CD4-positive, alpha-beta T cell (primary cell): ENCODE results near the gene LIMK2. TPM values are rescaled to one million over a fixed set of nuclear protein-coding genes. Genes with fewer than 3 reads are reported as not detected.
A peak's percentile ranks its signal among the peaks of the same experiment; 100 is the strongest.

Experiments
- ATAC-seq: fragments of 200-7000 bp; cut with Tn5 transposase; one replicate; pipeline ENCODE4 v1.10.0; 2022; ENCODE audit warnings: mild to moderate bottlenecking; ENCODE audit not compliant: poor library complexity
- CTCF ChIA-PET: fragments of 350-600 bp; sonication (Branson Sonifier 250); formaldehyde crosslinking; loops from one replicate; lab custom pipeline; 2021; ENCODE audit warnings: antibody characterized with exemption, inconsistent platforms; lab: Charles Lee
- POLR2A ChIA-PET: fragments of 350-600 bp; sonication (Branson Sonifier 250); formaldehyde crosslinking; loops from one replicate; lab custom pipeline; 2021; ENCODE audit warnings: antibody characterized with exemption, inconsistent platforms; lab: Charles Lee
- DNase-seq, 14 experiments: peaks; one replicate each; pipeline ENCODE4 v3.0.0-alpha.2; 2013 to 2020; ENCODE audit warnings: mixed read lengths in 2 of 14
- H3K27ac ChIP-seq, 2 donors: one replicate each; pipeline versions ENCODE4 v1.5.1 to v1.7.0; 2013; ENCODE audit warnings: low read length in 2 of 2, low read depth in 1 of 2, mild to moderate bottlenecking in 1 of 2
- H3K27me3 ChIP-seq, 2 experiments: 1 replicate in 1 of 2; 2 replicates in 1 of 2; pipeline versions ENCODE4 v1.6.1 to v1.7.0; 2013; ENCODE audit warnings: low read length in 2 of 2, control low read depth in 1 of 2, mild to moderate bottlenecking in 1 of 2, moderate library complexity in 1 of 2; ENCODE audit not compliant: insufficient read depth in 2 of 2, control insufficient read depth in 1 of 2
- H3K36me3 ChIP-seq: one replicate; pipeline ENCODE4 v1.6.1; 2013; ENCODE audit warnings: low read length, control low read depth; ENCODE audit not compliant: insufficient read depth
- H3K4me1 ChIP-seq: one replicate; pipeline ENCODE4 v1.6.1; 2013; ENCODE audit warnings: low read length, control low read depth; ENCODE audit not compliant: insufficient read depth
- H3K4me3 ChIP-seq: one replicate; pipeline ENCODE4 v1.5.1; 2013; ENCODE audit warnings: mild to moderate bottlenecking, low read length, moderate library complexity
- H3K9me3 ChIP-seq, 2 experiments: 1 replicate in 1 of 2; 2 replicates in 1 of 2; pipeline versions ENCODE4 v1.6.1 to v1.7.0; 2013; ENCODE audit warnings: low read length in 2 of 2, mild to moderate bottlenecking in 2 of 2, control low read depth in 1 of 2, moderate library complexity in 1 of 2; ENCODE audit not compliant: control insufficient read depth in 1 of 2, insufficient read depth in 1 of 2
- H3K27ac Mint-ChIP-seq: one replicate; pipeline ENCODE4 v1.8.0; 2020; ENCODE audit warnings: mixed read lengths
- H3K27me3 Mint-ChIP-seq: one replicate; pipeline ENCODE4 v1.8.0; 2021; ENCODE audit warnings: mixed read lengths
- H3K36me3 Mint-ChIP-seq: one replicate; pipeline ENCODE4 v1.8.0; 2021; ENCODE audit warnings: low read depth, mixed read lengths
- H3K4me1 Mint-ChIP-seq: one replicate; pipeline ENCODE4 v1.8.0; 2021; ENCODE audit warnings: low read depth, mixed read lengths
- H3K4me3 Mint-ChIP-seq: one replicate; pipeline ENCODE4 v1.8.0; 2020; ENCODE audit warnings: mild to moderate bottlenecking, mixed read lengths
- H3K9me3 Mint-ChIP-seq: one replicate; pipeline ENCODE4 v1.8.0; 2020; ENCODE audit warnings: mixed read lengths
- intact Hi-C, 2 experiments: fragments of 100-400 bp; cut with DNase I in 1 of 2; cut with micrococcal nuclease in 1 of 2; formaldehyde crosslinking; loops; one replicate each; pipeline versions ENCODE4 v1.15.1 to v1.9.0; 2023 to 2025; cut with DNase I, micrococcal nuclease
- total RNA-seq, 174 experiments: library from RNA in 2 of 174; stranded (reverse) in 2 of 174; gene quantifications; one replicate each; pipeline ENCODE4 v1.2.3 and lab custom pipeline; 2021 to 2026
- TF ChIP-seq, protein P1 (sequence below): fragments of 200-600 bp; IDR thresholded peaks from one replicate; pipeline ENCODE4 v1.8.0; 2022; ENCODE audit warnings: antibody characterized with exemption, mild to moderate bottlenecking

The LIMK2 gene
- total RNA-seq, 2 experiments from 2014 or later = 13.1 to 14.6 TPM

DNA sequence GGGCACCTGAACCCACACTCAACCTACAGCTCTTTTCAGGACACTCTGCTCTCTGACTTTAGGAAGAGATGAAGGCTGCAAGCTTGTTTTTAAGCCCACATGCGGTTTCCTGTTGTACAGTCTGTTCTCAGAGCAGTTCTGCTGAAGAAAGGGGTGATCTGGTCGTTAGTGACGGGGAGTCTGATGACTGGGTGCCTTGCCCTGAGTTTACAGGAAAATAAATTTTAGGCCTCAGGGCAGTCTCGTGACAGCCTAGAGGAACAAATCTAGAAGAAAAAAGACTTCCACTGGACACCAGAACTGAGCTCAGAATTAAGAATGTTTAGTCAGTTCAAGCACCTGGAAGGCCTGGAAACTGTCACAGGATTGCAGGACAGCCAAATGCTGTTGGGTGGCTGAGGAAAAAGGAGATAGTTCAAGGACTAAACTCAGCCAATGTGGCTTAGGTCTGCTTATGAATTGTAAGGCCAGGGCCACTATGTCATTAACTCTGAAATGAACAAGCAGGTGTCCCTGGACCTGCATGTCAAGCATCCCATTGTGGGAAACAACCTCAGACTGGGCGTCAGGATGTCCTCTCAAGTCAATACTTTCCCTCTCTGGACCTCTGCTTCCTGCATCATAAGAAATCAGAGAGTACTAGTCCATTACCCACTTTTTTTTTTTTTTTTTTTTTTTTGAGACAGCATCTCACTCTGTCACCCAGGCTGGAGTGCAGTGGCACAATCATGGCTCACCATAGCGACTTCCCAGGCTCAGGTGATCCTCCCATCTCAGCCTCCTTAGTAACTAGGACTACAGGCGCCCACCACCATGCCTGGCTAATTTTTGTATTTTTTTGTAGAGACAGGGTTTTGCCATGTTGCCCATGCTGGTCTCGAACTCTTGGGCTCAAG lies 74.5 kb downstream of the LIMK2 start:
- H3K9me3 ChIP-seq = no peaks in the 10 kb centered on the region
- Mint-ChIP-seq H3K27me3 (no peaks in the 10 kb centered on the region), H3K9me3 (no peaks in the 10 kb centered on the region), H3K27ac (peak overlapping the region; percentile 98), H3K36me3 (peaks cover 100% of the 10 kb centered on the region), H3K4me3 (peak overlapping the region; percentile 94), H3K4me1 (peaks cover 91% of the 10 kb centered on the region)
- no peaks in the 10 kb centered on the region for H3K27me3 ChIP-seq
- CTCF ChIA-PET = interaction anchor here (2.1 to 2.2 kb wide), 2 partner anchors 14 to 27 kb away, joined by 11 to 15 read pairs; no protein-coding TSS in a partner anchor
- peaks cover 83% of the 10 kb centered on the region for H3K36me3 ChIP-seq
- POLR2A ChIA-PET = interaction anchor here (0.6 to 20.9 kb wide), 23 partner anchors 7 to 960 kb away, joined by 3 to 1064 read pairs (median 4); partner anchors contain the start of genes DRG1, MORC2, PATZ1 and PIK3IP1
- H3K4me1 ChIP-seq = peaks cover 84% of the 10 kb centered on the region
- H3K27ac ChIP-seq = peak overlapping the region; percentile 83 to 90
- ATAC-seq (peak; percentile 47), DNase-seq (peak in 12 of 14 experiments; percentile 55 to 92 (median 64))
- intact Hi-C loops = loop anchor here in 1 of 2 experiments (5.0 kb wide), 1 partner anchor 206 kb away; no protein-coding TSS in a partner anchor
- TF ChIP-seq, protein P1, sequence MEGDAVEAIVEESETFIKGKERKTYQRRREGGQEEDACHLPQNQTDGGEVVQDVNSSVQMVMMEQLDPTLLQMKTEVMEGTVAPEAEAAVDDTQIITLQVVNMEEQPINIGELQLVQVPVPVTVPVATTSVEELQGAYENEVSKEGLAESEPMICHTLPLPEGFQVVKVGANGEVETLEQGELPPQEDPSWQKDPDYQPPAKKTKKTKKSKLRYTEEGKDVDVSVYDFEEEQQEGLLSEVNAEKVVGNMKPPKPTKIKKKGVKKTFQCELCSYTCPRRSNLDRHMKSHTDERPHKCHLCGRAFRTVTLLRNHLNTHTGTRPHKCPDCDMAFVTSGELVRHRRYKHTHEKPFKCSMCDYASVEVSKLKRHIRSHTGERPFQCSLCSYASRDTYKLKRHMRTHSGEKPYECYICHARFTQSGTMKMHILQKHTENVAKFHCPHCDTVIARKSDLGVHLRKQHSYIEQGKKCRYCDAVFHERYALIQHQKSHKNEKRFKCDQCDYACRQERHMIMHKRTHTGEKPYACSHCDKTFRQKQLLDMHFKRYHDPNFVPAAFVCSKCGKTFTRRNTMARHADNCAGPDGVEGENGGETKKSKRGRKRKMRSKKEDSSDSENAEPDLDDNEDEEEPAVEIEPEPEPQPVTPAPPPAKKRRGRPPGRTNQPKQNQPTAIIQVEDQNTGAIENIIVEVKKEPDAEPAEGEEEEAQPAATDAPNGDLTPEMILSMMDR = no peak
- H3K4me3 ChIP-seq = peak overlapping the region; percentile 22

DNA sequence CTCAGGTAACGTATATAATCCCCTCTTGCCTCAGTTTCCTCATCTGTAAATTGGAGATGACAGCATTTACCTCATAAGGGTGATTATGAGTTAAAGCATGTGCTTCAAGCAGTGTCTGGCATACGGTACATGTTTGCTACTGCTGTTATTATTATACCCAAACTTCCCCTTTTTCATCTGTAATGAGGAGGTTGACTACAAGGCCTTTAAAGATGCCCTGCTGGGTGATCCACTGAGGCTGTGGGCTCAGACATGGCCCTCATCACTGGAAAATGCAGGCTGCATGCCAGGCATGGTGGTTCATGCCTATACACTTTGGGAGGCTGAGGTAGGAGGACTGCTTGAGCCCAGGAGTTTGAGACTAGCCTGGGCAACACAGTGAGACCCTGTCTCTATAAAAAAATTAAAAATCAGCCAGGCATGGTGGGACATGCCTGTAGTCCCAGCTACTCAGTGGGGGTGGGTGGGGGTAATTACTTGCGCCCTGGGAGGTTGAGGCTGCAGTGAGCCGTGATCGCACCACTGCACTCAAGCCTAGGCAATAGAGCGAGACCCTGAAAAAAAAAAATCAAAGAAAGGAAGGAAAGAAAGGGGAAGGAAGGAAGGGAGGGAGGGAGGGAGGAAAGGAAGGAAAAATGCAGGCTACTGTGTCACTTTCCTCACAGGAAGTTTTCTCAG lies 75.9 kb downstream of the LIMK2 start:
- Histone ChIP-seq H3K27me3 (no peaks in the 10 kb centered on the region), H3K27ac (peak overlapping the region; percentile 90 to 100), H3K9me3 (no peaks in the 10 kb centered on the region), H3K4me1 (peaks cover 77% of the 10 kb centered on the region), H3K4me3 (peak overlapping the region; percentile 90), H3K36me3 (peaks cover 69% of the 10 kb centered on the region)
- peaks cover 86% of the 10 kb centered on the region for H3K4me1 Mint-ChIP-seq
- peak overlapping the region; percentile 98 for H3K27ac Mint-ChIP-seq
- ATAC-seq = no peak
- peak overlapping the region; percentile 94 for H3K4me3 Mint-ChIP-seq
- POLR2A ChIA-PET = interaction anchor here (0.8 to 14.2 kb wide), 5 partner anchors 10 to 58 kb away, joined by 3 to 1064 read pairs (median 113); partner anchors contain the start of gene PATZ1
- H3K9me3 Mint-ChIP-seq = no peaks in the 10 kb centered on the region
- peaks cover 100% of the 10 kb centered on the region for H3K36me3 Mint-ChIP-seq
- CTCF ChIA-PET = interaction anchor here (1.0 to 1.2 kb wide), 2 partner anchors 15 to 25 kb away, joined by 3 to 7 read pairs; no protein-coding TSS in a partner anchor
- DNase-seq = peak in 1 of 14 experiments; percentile 19
- TF ChIP-seq, protein P1 = no peak
- intact Hi-C loops = loop anchor here in 1 of 2 experiments (5.0 kb wide), 1 partner anchor 204 kb away; no protein-coding TSS in a partner anchor
- no peaks in the 10 kb centered on the region for H3K27me3 Mint-ChIP-seq
